SU-DHL-6 (cell line): ENCODE measurements around the gene HOXA13.

Experiments
- CTCF ChIP-seq: fragments of 200-600 bp; sonication (generic); IDR thresholded peaks from one replicate; pipeline ENCODE4 v1.5.1; 2017; ENCODE audit warnings: antibody characterized with exemption, mild to moderate bottlenecking, low read length, moderate library complexity; ENCODE audit not compliant: insufficient read depth, poor library complexity, severe bottlenecking
- EZH2phosphoT487 ChIP-seq: fragments of 200-600 bp; sonication (generic), shearing (Covaris generic); conservative IDR thresholded peaks from 2 replicates; pipeline ENCODE4 v1.6.1; 2018; ENCODE audit warnings: mild to moderate bottlenecking, antibody characterized with exemption, low read length, moderate library complexity, mixed read lengths

GRCh38 chr7:27221201-27221797 lies 21.4 kb upstream of the HOXA13 start:
- TF ChIP-seq CTCF: no peak
- no peak for TF ChIP-seq EZH2phosphoT487
